Effector memory CD8-positive, alpha-beta T cell (primary cell): ENCODE measurements around the gene CRIM1.

Experiments
- ATAC-seq: fragments of 150-1000 bp; cut with Tn5 transposase; replicated peaks from 2 replicates; pipeline ENCODE4 v1.10.0; 2021; ENCODE audit warnings: mild to moderate bottlenecking, moderate library complexity
- DNase-seq, 3 experiments: peaks; one replicate each; pipeline ENCODE4 v3.0.0; 2021
- H3K27ac Mint-ChIP-seq, 2 donors: one replicate each; pipeline ENCODE4 v1.8.0; 2022; ENCODE audit warnings: mild to moderate bottlenecking in 2 of 2, mixed read lengths in 2 of 2, moderate library complexity in 2 of 2
- H3K27me3 Mint-ChIP-seq, 2 donors: one replicate each; pipeline ENCODE4 v1.8.0; 2022; ENCODE audit warnings: mixed read lengths in 2 of 2
- H3K36me3 Mint-ChIP-seq: one replicate; pipeline ENCODE4 v1.8.0; 2022; ENCODE audit warnings: mild to moderate bottlenecking, moderate library complexity, mixed read lengths; ENCODE audit not compliant: insufficient read depth
- H3K4me1 Mint-ChIP-seq, 2 donors: one replicate each; pipeline ENCODE4 v1.8.0; 2022; ENCODE audit warnings: low read depth in 2 of 2, mixed read lengths in 2 of 2
- H3K4me3 Mint-ChIP-seq, 2 donors: one replicate each; pipeline ENCODE4 v1.8.0; 2022; ENCODE audit warnings: mild to moderate bottlenecking in 2 of 2, mixed read lengths in 2 of 2, moderate library complexity in 2 of 2
- H3K9me3 Mint-ChIP-seq, 2 donors: one replicate each; pipeline ENCODE4 v1.8.0; 2022; ENCODE audit warnings: mixed read lengths in 2 of 2

The CRIM1 gene

DNA sequence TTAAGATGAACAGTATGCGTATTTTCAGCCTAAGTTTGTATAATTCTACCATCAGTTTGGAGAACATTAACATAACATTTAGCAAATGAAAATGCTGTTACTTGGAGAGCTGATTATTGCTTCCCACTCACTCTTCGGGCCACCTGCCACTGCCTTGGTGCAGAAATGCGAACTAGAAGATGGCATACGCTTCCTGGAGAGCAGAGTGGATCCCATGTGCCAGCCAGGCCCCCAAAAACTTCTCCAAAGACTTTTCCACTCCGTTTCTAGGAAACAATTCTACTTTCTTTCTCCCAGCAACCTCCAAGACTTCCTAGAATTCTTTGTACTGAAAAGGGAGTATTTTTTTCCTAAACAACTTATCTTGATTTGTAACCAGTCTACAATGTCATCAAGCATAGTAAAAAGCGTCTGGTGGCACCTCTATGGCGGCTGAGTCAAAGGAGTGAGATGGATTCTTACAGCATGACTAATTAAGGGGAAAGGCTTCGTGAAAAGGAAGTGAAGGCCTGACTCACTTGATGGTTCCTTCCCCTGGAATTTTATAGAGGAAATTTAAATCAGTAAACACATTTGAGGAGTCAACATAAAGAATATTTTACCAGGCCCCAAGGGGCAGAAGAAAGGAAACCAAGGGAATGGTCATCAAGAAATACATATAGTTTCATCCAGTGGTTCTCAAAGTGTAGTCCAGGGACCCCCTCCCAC, 205.8 kb downstream of the CRIM1 start:
- H3K27ac Mint-ChIP-seq, result peak overlapping the region in 1 of 2 donors; percentile 51
- peaks cover 22% of the 10 kb centered on the region for H3K36me3 Mint-ChIP-seq
- H3K9me3 Mint-ChIP-seq, result no peaks in the 10 kb centered on the region
- H3K4me1 Mint-ChIP-seq, result peaks cover 11 to 12% of the 10 kb centered on the region in 2 donors
- H3K4me3 Mint-ChIP-seq, result no peak overlapping the region
- no peak for DNase-seq
- no peaks in the 10 kb centered on the region for H3K27me3 Mint-ChIP-seq
- ATAC-seq, result no peak

DNA sequence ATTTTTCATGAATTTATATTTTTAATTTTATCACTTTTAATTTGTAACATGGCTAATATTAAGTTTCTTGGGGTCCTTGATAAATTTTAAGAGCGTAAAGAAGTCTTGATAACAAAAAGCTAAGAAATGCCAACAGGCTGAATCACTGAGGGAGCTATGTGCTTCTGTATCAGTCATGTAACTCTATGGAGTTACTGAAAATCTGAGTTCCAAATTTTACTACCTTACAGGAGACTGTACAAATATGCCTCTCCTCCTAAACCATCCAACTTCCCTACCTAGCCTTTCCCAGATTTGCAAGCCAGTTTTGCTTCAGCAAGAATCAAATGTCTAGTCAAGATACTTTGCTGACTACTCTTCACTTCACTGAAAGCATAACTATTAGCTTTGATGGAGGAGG, 206.7 kb downstream of the CRIM1 start:
- no peaks in the 10 kb centered on the region for H3K27me3 Mint-ChIP-seq
- no peak overlapping the region for H3K4me3 Mint-ChIP-seq
- H3K4me1 Mint-ChIP-seq, result peaks cover 11 to 16% of the 10 kb centered on the region in 2 donors
- peaks cover 28% of the 10 kb centered on the region for H3K36me3 Mint-ChIP-seq
- H3K27ac Mint-ChIP-seq, result no peak overlapping the region
- no peak for ATAC-seq
- no peaks in the 10 kb centered on the region for H3K9me3 Mint-ChIP-seq
- no peak for DNase-seq

DNA sequence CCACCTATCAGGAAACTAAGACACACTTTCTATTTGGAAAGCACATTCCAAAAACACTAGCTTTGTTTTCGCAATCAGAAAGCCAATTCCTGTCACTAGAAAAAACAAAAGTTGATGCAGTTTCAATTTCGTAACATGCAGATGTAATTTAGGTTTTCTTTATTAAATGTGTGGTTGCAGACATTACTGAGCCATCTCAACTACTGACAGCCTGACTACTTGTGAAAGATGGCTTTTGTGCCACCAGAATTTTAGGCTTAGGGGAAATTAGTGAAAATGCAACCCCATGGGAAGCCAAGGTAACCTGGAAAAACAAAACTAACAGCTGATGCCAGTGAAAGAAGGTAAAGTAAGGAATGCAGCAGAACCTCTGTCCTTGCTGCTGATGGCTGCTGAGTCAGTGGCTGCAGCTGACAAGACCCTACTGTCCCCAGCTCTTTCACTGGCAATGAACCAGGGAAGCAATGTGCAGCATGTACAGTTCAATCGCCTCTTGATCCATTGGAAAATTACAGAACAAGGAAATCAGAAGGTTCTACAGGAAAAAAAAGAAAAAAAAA, 207.5 kb downstream of the CRIM1 start:
- peaks cover 35% of the 10 kb centered on the region for H3K36me3 Mint-ChIP-seq
- DNase-seq (no peak), ATAC-seq (no peak)
- no peaks in the 10 kb centered on the region for H3K9me3 Mint-ChIP-seq
- peaks cover 11 to 17% of the 10 kb centered on the region in 2 donors for H3K4me1 Mint-ChIP-seq
- peak overlapping the region in 1 of 2 donors; percentile 2 for H3K27ac Mint-ChIP-seq
- H3K27me3 Mint-ChIP-seq, result no peaks in the 10 kb centered on the region
- no peak overlapping the region for H3K4me3 Mint-ChIP-seq

- ATAC-seq (no peak), DNase-seq (no peak)
- Mint-ChIP-seq H3K27me3 (no peaks in the 10 kb centered on the region), H3K36me3 (peaks cover 27% of the 10 kb centered on the region), H3K9me3 (no peaks in the 10 kb centered on the region), H3K4me3 (no peak overlapping the region), H3K27ac (no peak overlapping the region), H3K4me1 (peaks cover 10 to 23% of the 10 kb centered on the region in 2 donors)
These were observed 208.9 kb downstream of the CRIM1 start for GRCh38 chr2:36564377-36564930.

- Mint-ChIP-seq H3K27ac (no peak overlapping the region), H3K36me3 (peaks cover 23% of the 10 kb centered on the region), H3K27me3 (no peaks in the 10 kb centered on the region), H3K9me3 (no peaks in the 10 kb centered on the region), H3K4me1 (peaks cover 8 to 24% of the 10 kb centered on the region in 2 donors), H3K4me3 (no peak overlapping the region)
- no peak for DNase-seq
- no peak for ATAC-seq
These were observed 210.1 kb downstream of the CRIM1 start for GRCh38 chr2:36565712-36566111.

- peaks cover 6 to 24% of the 10 kb centered on the region in 2 donors for H3K4me1 Mint-ChIP-seq
- DNase-seq, result no peak
- no peak for ATAC-seq
These were observed 211.3 kb downstream of the CRIM1 start for GRCh38 chr2:36566887-36567286.

GRCh38 chr2:36567711-36568408, 212.3 kb downstream of the CRIM1 start:
- peak overlapping the region in 1 of 2 donors; percentile 81 for H3K27ac Mint-ChIP-seq
- no peaks in the 10 kb centered on the region for H3K9me3 Mint-ChIP-seq
- H3K36me3 Mint-ChIP-seq, result peaks cover 34% of the 10 kb centered on the region
- ATAC-seq (no peak), DNase-seq (no peak)
- no peaks in the 10 kb centered on the region for H3K27me3 Mint-ChIP-seq
- no peak overlapping the region for H3K4me3 Mint-ChIP-seq
- peaks cover 8 to 26% of the 10 kb centered on the region in 2 donors for H3K4me1 Mint-ChIP-seq

More at GRCh38 chr2:36566887-36567286, 211.3 kb downstream of the CRIM1 start:
- Mint-ChIP-seq H3K27me3 (no peaks in the 10 kb centered on the region), H3K4me3 (no peak overlapping the region), H3K9me3 (no peaks in the 10 kb centered on the region), H3K36me3 (peaks cover 30% of the 10 kb centered on the region), H3K27ac (no peak overlapping the region)

GRCh38 chr2:36568516-36569246, 213.1 kb downstream of the CRIM1 start:
- ATAC-seq, result no peak
- Mint-ChIP-seq H3K9me3 (no peaks in the 10 kb centered on the region), H3K4me1 (peaks cover 6 to 27% of the 10 kb centered on the region in 2 donors), H3K4me3 (no peak overlapping the region), H3K27ac (no peak overlapping the region), H3K36me3 (peaks cover 38% of the 10 kb centered on the region), H3K27me3 (no peaks in the 10 kb centered on the region)
- DNase-seq, result no peak

DNA sequence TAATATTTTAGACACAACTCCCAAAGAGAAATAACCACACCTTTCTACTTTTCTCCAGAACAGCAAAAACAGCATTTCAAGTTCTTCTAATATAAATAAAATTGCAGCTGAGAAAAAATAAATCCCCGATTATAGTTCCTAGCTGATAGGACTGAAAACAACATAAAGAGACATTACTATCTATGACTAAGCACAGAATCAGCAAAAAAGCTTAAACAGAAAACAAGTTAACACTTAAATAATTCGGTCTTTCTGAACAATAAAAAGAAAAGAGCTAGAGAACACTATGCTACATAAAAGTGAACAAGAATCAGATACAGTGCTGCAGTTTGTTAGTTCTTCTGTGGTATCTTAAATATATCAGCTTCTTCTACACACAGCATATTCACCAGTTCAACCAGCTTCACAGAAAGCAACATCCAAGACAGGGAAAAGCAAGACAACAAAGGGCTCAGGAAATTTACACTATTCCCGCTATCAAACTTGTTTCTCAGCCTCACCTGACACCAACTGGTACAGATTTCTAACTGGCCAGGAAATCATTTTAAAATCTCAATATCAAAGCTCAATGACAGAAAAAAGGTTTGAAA, 213.8 kb downstream of the CRIM1 start:
- H3K4me1 Mint-ChIP-seq, result peaks cover 4 to 20% of the 10 kb centered on the region in 2 donors
- peaks cover 37% of the 10 kb centered on the region for H3K36me3 Mint-ChIP-seq

DNA sequence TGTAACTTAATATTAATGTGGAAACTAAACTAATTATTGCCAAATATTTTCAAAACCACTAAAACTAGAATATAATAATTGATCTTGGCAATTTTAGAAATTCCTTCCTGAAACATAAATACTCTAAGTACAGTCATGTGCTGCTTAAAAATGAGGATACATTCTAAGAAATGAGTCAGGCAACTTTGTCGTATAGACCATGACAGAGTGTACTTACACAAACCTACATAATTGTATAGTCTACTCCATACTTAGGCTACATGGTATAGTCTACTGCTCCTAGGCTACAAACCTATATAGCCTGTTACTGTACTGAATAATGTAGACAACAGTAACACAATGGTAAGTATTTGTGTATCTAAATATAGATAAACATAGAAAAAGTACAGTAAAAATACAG, 214.8 kb downstream of the CRIM1 start:
- Mint-ChIP-seq H3K27me3 (no peaks in the 10 kb centered on the region), H3K4me1 (peaks cover 3 to 23% of the 10 kb centered on the region in 2 donors), H3K36me3 (peaks cover 35% of the 10 kb centered on the region), H3K27ac (no peak overlapping the region), H3K9me3 (no peaks in the 10 kb centered on the region), H3K4me3 (no peak overlapping the region)
- ATAC-seq (no peak), DNase-seq (no peak)

More for the DNA sequence above, 213.8 kb downstream of the CRIM1 start:
- ATAC-seq (no peak), DNase-seq (no peak)
- Mint-ChIP-seq H3K4me3 (no peak overlapping the region), H3K27me3 (no peaks in the 10 kb centered on the region), H3K9me3 (no peaks in the 10 kb centered on the region), H3K27ac (peak overlapping the region in 1 of 2 donors; percentile 76)

GRCh38 chr2:36572054-36572718, 216.6 kb downstream of the CRIM1 start:
- H3K9me3 Mint-ChIP-seq, result no peaks in the 10 kb centered on the region
- ATAC-seq (no peak), DNase-seq (no peak)
- H3K27ac Mint-ChIP-seq, result no peak overlapping the region
- no peak overlapping the region for H3K4me3 Mint-ChIP-seq
- H3K27me3 Mint-ChIP-seq, result no peaks in the 10 kb centered on the region
- H3K36me3 Mint-ChIP-seq, result peaks cover 42% of the 10 kb centered on the region
- H3K4me1 Mint-ChIP-seq, result peaks cover 2 to 19% of the 10 kb centered on the region in 2 donors

GRCh38 chr2:36572719-36573059, 217.1 kb downstream of the CRIM1 start:
- DNase-seq, result no peak
- Mint-ChIP-seq H3K4me3 (no peak overlapping the region), H3K4me1 (peaks cover 2 to 18% of the 10 kb centered on the region in 2 donors), H3K36me3 (peaks cover 42% of the 10 kb centered on the region), H3K27ac (peak overlapping the region in 1 of 2 donors; percentile 82), H3K27me3 (no peaks in the 10 kb centered on the region), H3K9me3 (no peaks in the 10 kb centered on the region)
- no peak for ATAC-seq
